HepG2 (cell line): Measurements from ENCODE around the gene LAMTOR2. TPM values are rescaled to one million over a fixed set of nuclear protein-coding genes. Genes with fewer than 3 reads are reported as not detected.
A peak's percentile ranks its signal among the peaks of the same experiment; 100 is the strongest.

Experiments used
- BHLHE40 ChIP-seq: IDR thresholded peaks from 2 replicates; pipeline ENCODE4 v1.6.1; 2011; ENCODE audit warnings: low read length, improper control_type of control experiment
- FOXA3 ChIP-seq: IDR thresholded peaks from 2 replicates; pipeline ENCODE4 v1.6.1; 2016; ENCODE audit warnings: missing genetic modification reagents, missing compliant biosample characterization
- HNRNPL ChIP-seq: fragments of 200-400 bp; formaldehyde crosslinking; IDR thresholded peaks from 2 replicates; pipeline ENCODE4 v1.6.1; 2017; ENCODE audit warnings: mild to moderate bottlenecking, low read depth, low read length
- ZFP1 ChIP-seq: IDR thresholded peaks from 2 replicates; pipeline ENCODE4 v1.6.1; 2016
- ZKSCAN8 ChIP-seq: IDR thresholded peaks from 2 replicates; pipeline ENCODE4 v1.6.1; 2016; ENCODE audit warnings: borderline replicate concordance, missing genetic modification reagents, missing compliant biosample characterization
- ZNF451 ChIP-seq: sonication (generic); formaldehyde crosslinking; IDR thresholded peaks from 2 replicates; pipeline ENCODE4 v1.5.0; 2020; ENCODE audit warnings: mild to moderate bottlenecking, missing genetic modification reagents
- ZNF629 ChIP-seq: sonication (generic); formaldehyde crosslinking; conservative IDR thresholded peaks from 2 replicates; pipeline ENCODE4 v1.5.0; 2020; ENCODE audit warnings: missing genetic modification reagents
- ZSCAN21 ChIP-seq: sonication (generic); formaldehyde crosslinking; IDR thresholded peaks from 2 replicates; pipeline ENCODE4 v1.8.0; 2022; ENCODE audit warnings: mild to moderate bottlenecking, missing genetic modification reagents, moderate library complexity, borderline replicate concordance
- polyA plus RNA-seq, 8 experiments: library from polyadenylated mRNA; depleted of rRNA in 3 of 8; stranded (reverse) in 7 of 8; unstranded in 1 of 8; fragments of >200 nt; fragmentation: Illumina TruSeq in 4 of 8; extraction: Trizol in 4 of 8; gene quantifications; 2 replicates each; pipeline versions ENCODE4 v1.2.1 to v1.2.3, GENCODE V29; 2011 to 2016; ENCODE audit warnings: low read depth in 4 of 8, missing spikeins in 1 of 8, mixed read lengths in 1 of 8; ENCODE audit not compliant: insufficient read depth in 1 of 8
- total RNA-seq, 5 experiments: library from RNA; depleted of rRNA; stranded (reverse); fragments of >200 nt; fragmentation: Illumina TruSeq; extraction: Trizol; gene quantifications; 2 replicates each; pipeline ENCODE4 v1.2.3, GENCODE V29; 2016; ENCODE audit warnings: low read depth in 1 of 5
- TF ChIP-seq, protein P1 (sequence below): fragments of 450-650 bp; IDR thresholded peaks from 2 replicates; pipeline ENCODE4 v1.6.1; 2016
- TF ChIP-seq, protein P2 (sequence below): sonication (generic); formaldehyde crosslinking; conservative IDR thresholded peaks from 2 replicates; pipeline ENCODE4 v1.8.0; 2022; ENCODE audit warnings: mild to moderate bottlenecking, moderate library complexity, missing genetic modification reagents
- TF ChIP-seq, protein P3 (sequence below): sonication (generic); formaldehyde crosslinking; IDR thresholded peaks from 2 replicates; pipeline ENCODE4 v1.9.0; 2021; ENCODE audit warnings: mild to moderate bottlenecking, missing genetic modification reagents
- TF ChIP-seq, protein P4 (sequence below): sonication (generic); formaldehyde crosslinking; IDR thresholded peaks from 2 replicates; pipeline ENCODE4 v1.5.1; 2020; ENCODE audit warnings: missing genetic modification reagents, mild to moderate bottlenecking, borderline replicate concordance
- TF ChIP-seq, protein P5 (sequence below): sonication (generic); formaldehyde crosslinking; IDR thresholded peaks from 2 replicates; pipeline ENCODE4 v1.4.0; 2020; ENCODE audit warnings: mild to moderate bottlenecking, missing genetic modification reagents
- TF ChIP-seq, protein P6 (sequence below): sonication (generic); formaldehyde crosslinking; IDR thresholded peaks from 2 replicates; pipeline ENCODE4 v1.5.0; 2020; ENCODE audit warnings: missing genetic modification reagents, mild to moderate bottlenecking, borderline replicate concordance

LAMTOR2 gene
- total and polyA plus RNA-seq, 2 of the 13 experiments (the other 11 are each of a cell fraction or from before 2014, with no cell fraction given) = 36.5 to 66.4 TPM

DNA sequence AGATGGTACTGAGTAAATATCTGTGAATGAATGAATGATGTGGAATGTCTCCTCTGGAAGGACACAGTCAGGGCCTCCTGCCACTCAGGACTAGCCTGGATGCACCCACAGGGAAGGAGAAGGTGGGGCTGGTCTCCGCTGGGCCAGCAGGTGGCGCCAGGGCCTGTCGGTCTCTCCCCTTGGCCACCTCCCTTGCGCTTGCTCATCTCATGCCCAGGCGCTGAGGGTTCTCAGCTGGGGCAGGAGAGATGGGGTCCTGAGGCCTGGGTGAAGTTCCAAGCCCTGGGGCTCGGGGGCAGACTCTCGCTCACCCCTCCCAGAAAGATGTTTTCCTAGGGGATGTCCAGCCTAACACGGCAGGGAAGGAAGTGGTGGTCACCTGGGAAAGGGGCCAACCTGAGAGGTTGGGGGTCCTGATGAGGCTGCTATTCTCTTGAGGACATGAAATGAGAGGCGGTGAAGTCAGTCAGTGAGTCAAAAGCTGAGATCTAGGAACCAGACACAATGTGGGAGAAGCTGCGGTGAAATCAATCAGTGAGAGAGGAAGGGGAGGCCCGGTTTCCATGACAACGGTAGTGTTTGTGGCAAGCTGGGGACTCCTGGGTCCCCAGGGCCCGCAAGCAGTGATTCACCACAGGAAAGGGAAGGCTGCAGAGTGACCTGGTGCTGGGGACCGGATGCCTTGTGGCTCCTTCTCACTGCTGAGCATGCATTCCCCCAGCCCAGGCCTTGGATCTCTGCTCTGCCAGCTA is 42.2 kb downstream of the LAMTOR2 start (continued):
- TF ChIP-seq, protein P1, sequence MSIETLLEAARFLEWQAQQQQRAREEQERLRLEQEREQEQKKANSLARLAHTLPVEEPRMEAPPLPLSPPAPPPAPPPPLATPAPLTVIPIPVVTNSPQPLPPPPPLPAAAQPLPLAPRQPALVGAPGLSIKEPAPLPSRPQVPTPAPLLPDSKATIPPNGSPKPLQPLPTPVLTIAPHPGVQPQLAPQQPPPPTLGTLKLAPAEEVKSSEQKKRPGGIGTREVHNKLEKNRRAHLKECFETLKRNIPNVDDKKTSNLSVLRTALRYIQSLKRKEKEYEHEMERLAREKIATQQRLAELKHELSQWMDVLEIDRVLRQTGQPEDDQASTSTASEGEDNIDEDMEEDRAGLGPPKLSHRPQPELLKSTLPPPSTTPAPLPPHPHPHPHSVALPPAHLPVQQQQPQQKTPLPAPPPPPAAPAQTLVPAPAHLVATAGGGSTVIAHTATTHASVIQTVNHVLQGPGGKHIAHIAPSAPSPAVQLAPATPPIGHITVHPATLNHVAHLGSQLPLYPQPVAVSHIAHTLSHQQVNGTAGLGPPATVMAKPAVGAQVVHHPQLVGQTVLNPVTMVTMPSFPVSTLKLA = no peak
- peak; percentile 31; the same call in 1 of the 2 replicates for TF ChIP-seq FOXA3
- no peak for TF ChIP-seq ZFP1 (CRISPR knock-in tag)
- TF ChIP-seq ZSCAN21 (CRISPR knock-in tag) = peak; percentile 74; the same call in 1 of the 2 replicates
- 0 out of 2 replicates have a peak, but pooled peaks have one; percentile 61 for TF ChIP-seq HNRNPL
- TF ChIP-seq ZKSCAN8 (CRISPR knock-in tag) = peak; percentile 55; the same call in 1 of the 2 replicates
- TF ChIP-seq, protein P2, sequence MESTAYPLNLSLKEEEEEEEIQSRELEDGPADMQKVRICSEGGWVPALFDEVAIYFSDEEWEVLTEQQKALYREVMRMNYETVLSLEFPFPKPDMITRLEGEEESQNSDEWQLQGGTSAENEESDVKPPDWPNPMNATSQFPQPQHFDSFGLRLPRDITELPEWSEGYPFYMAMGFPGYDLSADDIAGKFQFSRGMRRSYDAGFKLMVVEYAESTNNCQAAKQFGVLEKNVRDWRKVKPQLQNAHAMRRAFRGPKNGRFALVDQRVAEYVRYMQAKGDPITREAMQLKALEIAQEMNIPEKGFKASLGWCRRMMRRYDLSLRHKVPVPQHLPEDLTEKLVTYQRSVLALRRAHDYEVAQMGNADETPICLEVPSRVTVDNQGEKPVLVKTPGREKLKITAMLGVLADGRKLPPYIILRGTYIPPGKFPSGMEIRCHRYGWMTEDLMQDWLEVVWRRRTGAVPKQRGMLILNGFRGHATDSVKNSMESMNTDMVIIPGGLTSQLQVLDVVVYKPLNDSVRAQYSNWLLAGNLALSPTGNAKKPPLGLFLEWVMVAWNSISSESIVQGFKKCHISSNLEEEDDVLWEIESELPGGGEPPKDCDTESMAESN (CRISPR knock-in tag) = no peak
- TF ChIP-seq, protein P3, sequence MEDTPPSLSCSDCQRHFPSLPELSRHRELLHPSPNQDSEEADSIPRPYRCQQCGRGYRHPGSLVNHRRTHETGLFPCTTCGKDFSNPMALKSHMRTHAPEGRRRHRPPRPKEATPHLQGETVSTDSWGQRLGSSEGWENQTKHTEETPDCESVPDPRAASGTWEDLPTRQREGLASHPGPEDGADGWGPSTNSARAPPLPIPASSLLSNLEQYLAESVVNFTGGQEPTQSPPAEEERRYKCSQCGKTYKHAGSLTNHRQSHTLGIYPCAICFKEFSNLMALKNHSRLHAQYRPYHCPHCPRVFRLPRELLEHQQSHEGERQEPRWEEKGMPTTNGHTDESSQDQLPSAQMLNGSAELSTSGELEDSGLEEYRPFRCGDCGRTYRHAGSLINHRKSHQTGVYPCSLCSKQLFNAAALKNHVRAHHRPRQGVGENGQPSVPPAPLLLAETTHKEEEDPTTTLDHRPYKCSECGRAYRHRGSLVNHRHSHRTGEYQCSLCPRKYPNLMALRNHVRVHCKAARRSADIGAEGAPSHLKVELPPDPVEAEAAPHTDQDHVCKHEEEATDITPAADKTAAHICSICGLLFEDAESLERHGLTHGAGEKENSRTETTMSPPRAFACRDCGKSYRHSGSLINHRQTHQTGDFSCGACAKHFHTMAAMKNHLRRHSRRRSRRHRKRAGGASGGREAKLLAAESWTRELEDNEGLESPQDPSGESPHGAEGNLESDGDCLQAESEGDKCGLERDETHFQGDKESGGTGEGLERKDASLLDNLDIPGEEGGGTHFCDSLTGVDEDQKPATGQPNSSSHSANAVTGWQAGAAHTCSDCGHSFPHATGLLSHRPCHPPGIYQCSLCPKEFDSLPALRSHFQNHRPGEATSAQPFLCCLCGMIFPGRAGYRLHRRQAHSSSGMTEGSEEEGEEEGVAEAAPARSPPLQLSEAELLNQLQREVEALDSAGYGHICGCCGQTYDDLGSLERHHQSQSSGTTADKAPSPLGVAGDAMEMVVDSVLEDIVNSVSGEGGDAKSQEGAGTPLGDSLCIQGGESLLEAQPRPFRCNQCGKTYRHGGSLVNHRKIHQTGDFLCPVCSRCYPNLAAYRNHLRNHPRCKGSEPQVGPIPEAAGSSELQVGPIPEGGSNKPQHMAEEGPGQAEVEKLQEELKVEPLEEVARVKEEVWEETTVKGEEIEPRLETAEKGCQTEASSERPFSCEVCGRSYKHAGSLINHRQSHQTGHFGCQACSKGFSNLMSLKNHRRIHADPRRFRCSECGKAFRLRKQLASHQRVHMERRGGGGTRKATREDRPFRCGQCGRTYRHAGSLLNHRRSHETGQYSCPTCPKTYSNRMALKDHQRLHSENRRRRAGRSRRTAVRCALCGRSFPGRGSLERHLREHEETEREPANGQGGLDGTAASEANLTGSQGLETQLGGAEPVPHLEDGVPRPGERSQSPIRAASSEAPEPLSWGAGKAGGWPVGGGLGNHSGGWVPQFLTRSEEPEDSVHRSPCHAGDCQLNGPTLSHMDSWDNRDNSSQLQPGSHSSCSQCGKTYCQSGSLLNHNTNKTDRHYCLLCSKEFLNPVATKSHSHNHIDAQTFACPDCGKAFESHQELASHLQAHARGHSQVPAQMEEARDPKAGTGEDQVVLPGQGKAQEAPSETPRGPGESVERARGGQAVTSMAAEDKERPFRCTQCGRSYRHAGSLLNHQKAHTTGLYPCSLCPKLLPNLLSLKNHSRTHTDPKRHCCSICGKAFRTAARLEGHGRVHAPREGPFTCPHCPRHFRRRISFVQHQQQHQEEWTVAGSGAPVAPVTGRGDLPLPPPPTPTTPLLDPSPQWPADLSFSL (CRISPR knock-in tag) = no peak
- TF ChIP-seq, protein P4, sequence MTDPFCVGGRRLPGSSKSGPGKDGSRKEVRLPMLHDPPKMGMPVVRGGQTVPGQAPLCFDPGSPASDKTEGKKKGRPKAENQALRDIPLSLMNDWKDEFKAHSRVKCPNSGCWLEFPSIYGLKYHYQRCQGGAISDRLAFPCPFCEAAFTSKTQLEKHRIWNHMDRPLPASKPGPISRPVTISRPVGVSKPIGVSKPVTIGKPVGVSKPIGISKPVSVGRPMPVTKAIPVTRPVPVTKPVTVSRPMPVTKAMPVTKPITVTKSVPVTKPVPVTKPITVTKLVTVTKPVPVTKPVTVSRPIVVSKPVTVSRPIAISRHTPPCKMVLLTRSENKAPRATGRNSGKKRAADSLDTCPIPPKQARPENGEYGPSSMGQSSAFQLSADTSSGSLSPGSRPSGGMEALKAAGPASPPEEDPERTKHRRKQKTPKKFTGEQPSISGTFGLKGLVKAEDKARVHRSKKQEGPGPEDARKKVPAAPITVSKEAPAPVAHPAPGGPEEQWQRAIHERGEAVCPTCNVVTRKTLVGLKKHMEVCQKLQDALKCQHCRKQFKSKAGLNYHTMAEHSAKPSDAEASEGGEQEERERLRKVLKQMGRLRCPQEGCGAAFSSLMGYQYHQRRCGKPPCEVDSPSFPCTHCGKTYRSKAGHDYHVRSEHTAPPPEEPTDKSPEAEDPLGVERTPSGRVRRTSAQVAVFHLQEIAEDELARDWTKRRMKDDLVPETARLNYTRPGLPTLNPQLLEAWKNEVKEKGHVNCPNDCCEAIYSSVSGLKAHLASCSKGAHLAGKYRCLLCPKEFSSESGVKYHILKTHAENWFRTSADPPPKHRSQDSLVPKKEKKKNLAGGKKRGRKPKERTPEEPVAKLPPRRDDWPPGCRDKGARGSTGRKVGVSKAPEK (CRISPR knock-in tag) = no peak
- peak; percentile 28; the same call in 1 of the 2 replicates for TF ChIP-seq BHLHE40
- 0 out of 2 replicates have a peak, but pooled peaks have one; percentile 33 for TF ChIP-seq ZNF451
- TF ChIP-seq, protein P5, sequence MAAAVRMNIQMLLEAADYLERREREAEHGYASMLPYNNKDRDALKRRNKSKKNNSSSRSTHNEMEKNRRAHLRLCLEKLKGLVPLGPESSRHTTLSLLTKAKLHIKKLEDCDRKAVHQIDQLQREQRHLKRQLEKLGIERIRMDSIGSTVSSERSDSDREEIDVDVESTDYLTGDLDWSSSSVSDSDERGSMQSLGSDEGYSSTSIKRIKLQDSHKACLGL (CRISPR knock-in tag) = no peak
- TF ChIP-seq ZNF629 (CRISPR knock-in tag) = no peak
- TF ChIP-seq, protein P6, sequence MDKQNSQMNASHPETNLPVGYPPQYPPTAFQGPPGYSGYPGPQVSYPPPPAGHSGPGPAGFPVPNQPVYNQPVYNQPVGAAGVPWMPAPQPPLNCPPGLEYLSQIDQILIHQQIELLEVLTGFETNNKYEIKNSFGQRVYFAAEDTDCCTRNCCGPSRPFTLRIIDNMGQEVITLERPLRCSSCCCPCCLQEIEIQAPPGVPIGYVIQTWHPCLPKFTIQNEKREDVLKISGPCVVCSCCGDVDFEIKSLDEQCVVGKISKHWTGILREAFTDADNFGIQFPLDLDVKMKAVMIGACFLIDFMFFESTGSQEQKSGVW = no peak
